Choroid plexus epithelial cell (primary cell): ENCODE results near the gene CENPN.

Experiments
- DNase-seq: peaks from one replicate; pipeline ENCODE4 v3.0.0-alpha.2; 2010; ENCODE audit warnings: low read depth
- H3K4me3 ChIP-seq: 2 replicates; pipeline ENCODE4 v1.5.1; 2011; ENCODE audit warnings: low read depth, mild to moderate bottlenecking, control low read depth, low read length, moderate library complexity
- TF ChIP-seq, protein P1 (sequence below): conservative IDR thresholded peaks from 2 replicates; pipeline ENCODE4 v1.5.1; 2011; ENCODE audit warnings: low read depth, mild to moderate bottlenecking, control low read depth, inconsistent platforms, low read length, moderate library complexity

The CENPN gene

DNA sequence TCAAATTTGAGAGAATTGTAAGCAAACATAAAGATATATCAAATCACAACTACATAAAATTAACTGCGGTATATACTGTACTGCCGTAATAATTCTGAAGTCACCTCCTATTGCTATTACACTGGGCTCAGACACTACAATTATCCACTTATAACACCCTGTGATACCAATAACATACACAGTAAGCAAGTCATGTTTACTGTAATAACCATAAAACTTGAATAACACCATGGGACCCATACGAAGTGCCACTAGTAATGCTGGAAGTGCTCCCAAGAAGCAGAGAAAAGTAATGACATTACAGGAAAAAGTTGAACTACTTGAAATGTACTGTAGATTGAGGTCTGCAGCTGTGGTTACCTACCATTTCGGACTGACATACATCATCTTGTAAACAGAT lies 24.4 kb upstream of the CENPN start:
- no peak overlapping the region for H3K4me3 ChIP-seq
- TF ChIP-seq, protein P1, sequence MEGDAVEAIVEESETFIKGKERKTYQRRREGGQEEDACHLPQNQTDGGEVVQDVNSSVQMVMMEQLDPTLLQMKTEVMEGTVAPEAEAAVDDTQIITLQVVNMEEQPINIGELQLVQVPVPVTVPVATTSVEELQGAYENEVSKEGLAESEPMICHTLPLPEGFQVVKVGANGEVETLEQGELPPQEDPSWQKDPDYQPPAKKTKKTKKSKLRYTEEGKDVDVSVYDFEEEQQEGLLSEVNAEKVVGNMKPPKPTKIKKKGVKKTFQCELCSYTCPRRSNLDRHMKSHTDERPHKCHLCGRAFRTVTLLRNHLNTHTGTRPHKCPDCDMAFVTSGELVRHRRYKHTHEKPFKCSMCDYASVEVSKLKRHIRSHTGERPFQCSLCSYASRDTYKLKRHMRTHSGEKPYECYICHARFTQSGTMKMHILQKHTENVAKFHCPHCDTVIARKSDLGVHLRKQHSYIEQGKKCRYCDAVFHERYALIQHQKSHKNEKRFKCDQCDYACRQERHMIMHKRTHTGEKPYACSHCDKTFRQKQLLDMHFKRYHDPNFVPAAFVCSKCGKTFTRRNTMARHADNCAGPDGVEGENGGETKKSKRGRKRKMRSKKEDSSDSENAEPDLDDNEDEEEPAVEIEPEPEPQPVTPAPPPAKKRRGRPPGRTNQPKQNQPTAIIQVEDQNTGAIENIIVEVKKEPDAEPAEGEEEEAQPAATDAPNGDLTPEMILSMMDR: no peak
- no peak for DNase-seq

DNA sequence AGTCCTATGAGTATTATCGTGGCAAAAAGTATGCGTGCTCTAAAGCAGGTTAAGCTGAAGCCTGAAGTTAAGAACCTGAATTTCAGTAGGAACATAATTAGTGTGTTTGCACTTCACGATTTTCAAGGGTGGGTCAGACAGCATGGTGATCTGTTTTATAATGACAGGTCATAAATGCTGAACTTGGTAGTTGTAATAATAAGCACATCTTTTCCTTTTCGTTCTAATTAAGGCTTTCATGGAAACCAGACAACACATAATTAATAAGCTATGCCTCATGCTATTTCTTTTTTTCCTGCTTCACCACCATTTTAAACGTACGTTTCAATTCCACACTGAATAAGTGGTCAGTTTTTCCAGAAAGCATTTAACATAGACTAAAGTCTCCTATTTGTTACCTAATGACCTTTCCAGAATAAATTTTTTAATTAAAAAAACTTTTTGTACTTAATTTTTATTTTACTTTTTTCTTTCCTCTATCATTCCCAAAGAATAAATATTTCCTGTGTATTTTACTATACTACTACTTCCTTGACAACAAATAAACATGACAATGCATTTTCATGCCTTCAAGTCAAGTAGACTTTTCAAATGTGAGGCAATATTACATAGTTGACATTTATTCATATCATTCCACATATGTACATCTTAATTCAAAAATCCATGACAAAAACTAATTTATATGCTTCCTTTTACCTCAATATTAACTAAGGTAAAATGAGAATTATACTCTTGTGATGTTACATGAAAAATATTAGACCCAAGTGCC lies 22.7 kb upstream of the CENPN start:
- no peak overlapping the region for H3K4me3 ChIP-seq
- TF ChIP-seq, protein P1: no peak

DNA sequence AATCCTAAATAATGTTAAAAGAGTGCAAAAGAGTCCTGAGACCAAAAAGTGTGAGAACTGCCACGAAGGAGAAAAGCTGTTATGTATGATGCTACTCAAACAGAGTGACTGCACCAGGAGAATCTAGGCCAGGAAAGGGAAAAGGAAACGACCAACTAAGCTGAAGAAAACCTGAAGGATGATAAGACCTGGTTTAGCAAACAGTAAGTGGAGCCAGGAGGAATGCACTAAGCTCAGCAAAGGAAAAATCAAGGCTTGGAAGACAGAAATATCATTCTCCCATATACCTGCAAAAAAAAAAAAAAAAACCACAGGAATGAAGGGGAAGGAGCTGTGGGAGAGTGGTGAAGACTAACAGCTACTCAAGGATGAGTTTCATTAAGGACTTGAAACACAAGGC lies 21.4 kb upstream of the CENPN start:
- H3K4me3 ChIP-seq: no peak overlapping the region
- TF ChIP-seq, protein P1: no peak
- DNase-seq: no peak

More for the DNA sequence above, 22.7 kb upstream of the CENPN start:
- no peak for DNase-seq

DNA sequence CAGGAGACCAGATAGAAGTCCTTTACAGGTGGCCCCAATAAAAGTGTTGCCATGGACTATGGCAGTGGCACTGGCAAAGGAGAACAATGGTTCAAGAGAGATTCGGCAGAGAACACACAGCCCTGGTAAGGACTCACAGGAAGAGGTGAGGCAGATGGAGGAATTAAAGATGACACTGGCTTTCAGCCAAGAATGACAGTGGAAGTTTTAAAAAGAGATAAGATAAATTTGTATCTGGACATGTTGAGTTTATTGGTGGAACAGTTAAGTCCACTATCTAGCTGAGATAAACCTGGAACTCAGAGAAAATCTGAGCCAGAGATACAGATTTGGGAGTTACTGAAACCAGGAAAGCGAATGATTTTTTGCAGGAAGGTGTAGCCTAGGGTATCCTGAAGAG lies 20.5 kb upstream of the CENPN start:
- DNase-seq: no peak
- no peak overlapping the region for H3K4me3 ChIP-seq
- TF ChIP-seq, protein P1: no peak

DNA sequence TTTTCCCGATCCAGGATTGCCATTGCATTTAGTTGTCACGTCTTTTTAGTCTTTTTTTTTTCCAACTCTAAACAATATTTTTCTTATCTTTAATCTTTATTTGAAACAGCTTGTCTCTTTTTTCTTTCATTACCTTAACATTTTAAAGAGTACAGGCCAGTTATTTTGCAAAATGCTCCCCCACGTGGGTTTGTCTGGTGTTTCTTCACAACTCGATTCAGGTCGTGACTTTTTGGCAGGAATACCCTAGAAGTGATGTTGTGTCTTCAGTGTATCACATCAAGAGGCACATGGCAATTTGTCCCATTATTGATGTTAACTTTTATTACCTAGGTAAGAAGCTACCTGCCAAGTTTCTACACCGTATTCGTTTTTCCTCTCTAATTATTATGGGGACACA lies 18.3 kb upstream of the CENPN start:
- no peak overlapping the region for H3K4me3 ChIP-seq
- TF ChIP-seq, protein P1: peak; percentile 8
- DNase-seq: no peak

DNA sequence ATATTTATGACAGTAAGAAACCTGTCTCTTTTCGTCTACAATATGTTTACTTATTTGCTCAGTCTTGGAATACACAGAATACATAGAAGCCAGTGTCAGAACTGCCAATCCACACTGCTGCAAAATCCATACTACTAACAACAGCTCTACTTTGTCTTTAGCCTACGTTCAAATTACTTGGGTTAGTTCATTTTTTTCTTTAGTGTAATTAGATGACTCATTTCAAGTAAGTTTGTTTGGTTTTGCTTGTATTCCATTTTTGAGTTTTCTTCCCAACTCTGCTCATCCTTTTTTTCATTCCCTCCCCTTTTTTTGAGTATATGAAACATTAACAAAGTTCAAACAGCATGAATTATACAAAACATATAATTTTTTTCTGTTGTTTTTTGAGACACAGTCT lies 17.2 kb upstream of the CENPN start:
- TF ChIP-seq, protein P1: no peak
- DNase-seq: no peak
- no peak overlapping the region for H3K4me3 ChIP-seq

DNA sequence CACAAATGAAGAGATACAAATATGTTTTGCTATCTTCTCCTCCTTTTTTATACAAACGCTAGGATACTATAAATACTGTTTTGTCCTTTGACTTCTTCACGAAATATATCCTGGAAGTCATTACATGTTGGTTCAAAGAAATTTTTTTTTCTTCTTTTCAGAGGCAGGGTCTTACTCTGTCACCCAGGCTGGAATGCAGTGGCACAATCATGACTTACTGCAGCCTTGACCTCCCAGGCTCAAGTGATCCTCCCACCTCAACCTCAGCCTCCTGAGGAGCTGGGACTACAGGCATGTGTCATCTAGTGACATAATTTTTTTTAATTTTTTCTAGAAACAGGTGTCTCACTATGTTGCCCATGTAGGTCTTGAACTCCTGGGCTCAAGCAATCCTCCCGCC lies 16.4 kb upstream of the CENPN start:
- no peak for DNase-seq

More for the DNA sequence above, 16.4 kb upstream of the CENPN start:
- TF ChIP-seq, protein P1: no peak
- no peak overlapping the region for H3K4me3 ChIP-seq
